Retinal pigment epithelial cell (primary cell): ENCODE results near the gene FHOD3.
A peak's percentile ranks its signal among the peaks of the same experiment; 100 is the strongest.

Source experiments
- DNase-seq: peaks from one replicate; pipeline ENCODE4 v3.0.0-alpha.2; 2010; ENCODE audit warnings: low read depth
- H3K4me3 ChIP-seq: 2 replicates; pipeline ENCODE4 v1.5.1; 2011; ENCODE audit warnings: mild to moderate bottlenecking, low read length, control low read depth, moderate library complexity
- TF ChIP-seq, protein P1 (sequence below): conservative IDR thresholded peaks from 2 replicates; pipeline ENCODE4 v1.5.1; 2011; ENCODE audit warnings: low read depth, low read length, control low read depth, inconsistent platforms

Gene FHOD3

GRCh38 chr18:36297417-36298125 lies at the start of gene FHOD3:
Gene FHOD3, plus strand, starts transcription at chr18:36297713. Its CDS starts 123 bp downstream, at chr18:36297836.
- no peak for DNase-seq
- TF ChIP-seq, protein P1, sequence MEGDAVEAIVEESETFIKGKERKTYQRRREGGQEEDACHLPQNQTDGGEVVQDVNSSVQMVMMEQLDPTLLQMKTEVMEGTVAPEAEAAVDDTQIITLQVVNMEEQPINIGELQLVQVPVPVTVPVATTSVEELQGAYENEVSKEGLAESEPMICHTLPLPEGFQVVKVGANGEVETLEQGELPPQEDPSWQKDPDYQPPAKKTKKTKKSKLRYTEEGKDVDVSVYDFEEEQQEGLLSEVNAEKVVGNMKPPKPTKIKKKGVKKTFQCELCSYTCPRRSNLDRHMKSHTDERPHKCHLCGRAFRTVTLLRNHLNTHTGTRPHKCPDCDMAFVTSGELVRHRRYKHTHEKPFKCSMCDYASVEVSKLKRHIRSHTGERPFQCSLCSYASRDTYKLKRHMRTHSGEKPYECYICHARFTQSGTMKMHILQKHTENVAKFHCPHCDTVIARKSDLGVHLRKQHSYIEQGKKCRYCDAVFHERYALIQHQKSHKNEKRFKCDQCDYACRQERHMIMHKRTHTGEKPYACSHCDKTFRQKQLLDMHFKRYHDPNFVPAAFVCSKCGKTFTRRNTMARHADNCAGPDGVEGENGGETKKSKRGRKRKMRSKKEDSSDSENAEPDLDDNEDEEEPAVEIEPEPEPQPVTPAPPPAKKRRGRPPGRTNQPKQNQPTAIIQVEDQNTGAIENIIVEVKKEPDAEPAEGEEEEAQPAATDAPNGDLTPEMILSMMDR, result no peak
- peak within 1 kb of the TSS; percentile 61 for H3K4me3 ChIP-seq

- no peak overlapping the region for H3K4me3 ChIP-seq
- DNase-seq, result no peak
- TF ChIP-seq, protein P1, result no peak
Observed at GRCh38 chr18:36249392-36249791, 48.1 kb upstream of the FHOD3 start.

- TF ChIP-seq, protein P1, result no peak
- no peak for DNase-seq
- no peak overlapping the region for H3K4me3 ChIP-seq
Observed at GRCh38 chr18:36250827-36251226, 46.7 kb upstream of the FHOD3 start.

GRCh38 chr18:36255072-36255698 lies 42.3 kb upstream of the FHOD3 start:
- TF ChIP-seq, protein P1, result no peak
- H3K4me3 ChIP-seq, result no peak overlapping the region
- DNase-seq, result peak; percentile 12

- TF ChIP-seq, protein P1, result no peak
- no peak overlapping the region for H3K4me3 ChIP-seq
- no peak for DNase-seq
Observed at GRCh38 chr18:36256094-36256493, 41.4 kb upstream of the FHOD3 start.

DNA sequence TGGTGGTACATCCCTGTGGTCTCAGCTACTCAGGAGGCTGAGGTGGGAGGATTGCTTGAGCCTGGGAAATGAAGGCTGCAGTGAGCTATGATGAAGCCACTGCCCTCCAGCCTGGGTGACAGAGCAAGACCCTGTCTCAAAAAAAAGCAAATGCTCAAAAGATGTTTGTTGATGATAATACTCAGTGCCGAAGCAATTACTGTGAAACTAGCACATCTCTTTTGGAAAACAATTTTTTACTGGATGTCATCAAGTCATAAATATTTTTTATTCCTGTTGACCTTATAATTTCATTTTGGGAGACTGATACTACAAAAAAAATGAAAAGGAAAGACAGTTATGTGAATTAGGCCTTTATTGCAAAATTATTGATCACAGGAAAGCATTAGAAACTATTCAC lies 34.5 kb upstream of the FHOD3 start:
- no peak overlapping the region for H3K4me3 ChIP-seq
- TF ChIP-seq, protein P1, result no peak
- no peak for DNase-seq

- no peak overlapping the region for H3K4me3 ChIP-seq
- TF ChIP-seq, protein P1, result no peak
- DNase-seq, result no peak
Observed at GRCh38 chr18:36264283-36264682, 33.2 kb upstream of the FHOD3 start.
